Neural crest cell (in vitro differentiated cells): ENCODE measurements around the gene VAX1. TPM values are rescaled to one million over a fixed set of nuclear protein-coding genes. Genes with fewer than 3 reads are reported as not detected.
"Not testable (repeated sequence)": the region's sequence is repeated elsewhere in the genome, so short reads cannot be mapped to it uniquely, and the experiment has no call there.

Experiments used
- DNase-seq: peaks from one replicate; pipeline ENCODE4 v3.0.0; 2021; ENCODE audit warnings: low read depth, mixed read lengths, low spot score
- H3K27ac Mint-ChIP-seq: one replicate; pipeline ENCODE4 v1.8.0; 2021; ENCODE audit warnings: mild to moderate bottlenecking, mixed read lengths; ENCODE audit not compliant: unreplicated experiment
- H3K27me3 Mint-ChIP-seq: 2 replicates; pipeline ENCODE4 v1.8.0; 2021; ENCODE audit warnings: low read depth, mild to moderate bottlenecking, mixed read lengths
- H3K36me3 Mint-ChIP-seq: 2 replicates; pipeline ENCODE4 v1.8.0; 2021; ENCODE audit warnings: low read depth, mild to moderate bottlenecking, mixed read lengths
- H3K4me1 Mint-ChIP-seq: 2 replicates; pipeline ENCODE4 v1.8.0; 2021; ENCODE audit warnings: mixed read lengths
- H3K4me3 Mint-ChIP-seq: one replicate; pipeline ENCODE4 v1.8.0; 2021; ENCODE audit warnings: mild to moderate bottlenecking, mixed read lengths
- H3K9me3 Mint-ChIP-seq: 2 replicates; pipeline ENCODE4 v1.8.0; 2021; ENCODE audit warnings: mixed read lengths
- CTCF ChIP-seq: fragments of 200-600 bp; sonication (generic); conservative IDR thresholded peaks from 2 replicates; pipeline ENCODE4 v1.5.0; 2021; ENCODE audit warnings: antibody characterized with exemption, mild to moderate bottlenecking
- total RNA-seq: library from RNA; stranded (reverse); gene quantifications from 2 replicates; pipeline ENCODE4 v1.2.1, GENCODE V29; 2021

The VAX1 gene
- total RNA-seq, 1 donor from 2014 or later = 0.23 TPM

DNA sequence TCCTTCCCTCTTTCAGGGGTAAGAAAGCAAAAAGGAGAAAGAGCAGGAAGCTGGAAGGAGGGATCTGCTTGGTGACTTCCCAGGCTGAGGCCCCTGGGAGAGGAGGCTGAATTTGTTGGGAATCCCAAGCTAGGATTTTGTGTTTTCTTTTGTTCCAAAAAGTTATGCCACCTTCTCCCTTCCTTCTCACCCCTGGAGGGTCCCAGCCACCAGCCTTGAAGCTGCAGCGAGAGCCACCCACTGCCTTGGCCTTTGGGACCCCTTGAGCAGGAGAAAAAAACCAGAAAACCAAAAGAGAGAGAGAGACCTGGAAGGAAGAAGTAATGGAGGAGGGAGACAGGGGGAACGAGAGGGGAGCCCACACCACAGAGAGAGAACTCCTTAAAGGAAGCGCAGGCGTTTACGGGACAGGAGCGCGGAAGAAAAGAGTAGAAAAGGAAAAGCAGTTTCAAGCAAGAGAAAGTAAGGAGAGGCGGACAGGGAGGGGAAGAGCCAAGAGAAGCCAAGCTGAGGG, 7.2 kb downstream of the VAX1 start:
- peak overlapping the region; percentile 31 for H3K4me3 Mint-ChIP-seq
- no peaks in the 10 kb centered on the region for H3K36me3 Mint-ChIP-seq
- no peak for TF ChIP-seq CTCF
- no peaks in the 10 kb centered on the region for H3K9me3 Mint-ChIP-seq
- no peak overlapping the region for H3K27ac Mint-ChIP-seq
- H3K4me1 Mint-ChIP-seq = peaks cover 31% of the 10 kb centered on the region
- peaks cover 94% of the 10 kb centered on the region for H3K27me3 Mint-ChIP-seq
- DNase-seq = no peak

- no peak for DNase-seq
- H3K36me3 Mint-ChIP-seq = no peaks in the 10 kb centered on the region
- H3K9me3 Mint-ChIP-seq = no peaks in the 10 kb centered on the region
- H3K4me3 Mint-ChIP-seq = peak overlapping the region; percentile 3
- no peak overlapping the region for H3K27ac Mint-ChIP-seq
- H3K4me1 Mint-ChIP-seq = peaks cover 31% of the 10 kb centered on the region
- TF ChIP-seq CTCF = no peak
- peaks cover 94% of the 10 kb centered on the region for H3K27me3 Mint-ChIP-seq
These were observed 7.7 kb downstream of the VAX1 start for GRCh38 chr10:117130346-117130745.

DNA sequence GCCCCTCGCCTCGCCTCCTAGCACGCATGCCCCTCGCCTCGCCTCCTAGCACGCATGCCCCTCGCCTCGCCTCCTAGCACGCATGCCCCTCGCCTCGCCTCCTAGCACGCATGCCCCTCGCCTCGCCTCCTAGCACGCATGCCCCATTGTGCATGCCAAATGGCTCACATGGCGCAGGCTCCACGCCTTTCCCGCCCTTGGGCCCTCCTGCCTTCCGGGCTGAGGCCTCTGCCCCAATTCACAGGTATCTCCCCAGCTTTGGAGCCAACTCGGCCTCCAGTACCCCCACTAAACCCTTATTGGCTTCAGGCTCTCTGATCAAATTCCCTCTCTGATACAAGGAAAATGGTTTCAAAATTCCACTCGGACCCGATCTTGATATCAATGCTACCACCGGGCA, 11.4 kb downstream of the VAX1 start:
- H3K27me3 Mint-ChIP-seq = peaks cover 82% of the 10 kb centered on the region
- H3K27ac Mint-ChIP-seq, DNase-seq, H3K9me3 Mint-ChIP-seq, H3K36me3 Mint-ChIP-seq, H3K4me3 Mint-ChIP-seq, H3K4me1 Mint-ChIP-seq: not testable (repeated sequence)

GRCh38 chr10:117126034-117126433, 12.0 kb downstream of the VAX1 start:
- H3K36me3 Mint-ChIP-seq = no peaks in the 10 kb centered on the region
- H3K4me3 Mint-ChIP-seq = no peak overlapping the region
- no peaks in the 10 kb centered on the region for H3K9me3 Mint-ChIP-seq
- H3K4me1 Mint-ChIP-seq = peaks cover 3% of the 10 kb centered on the region
- peaks cover 76% of the 10 kb centered on the region for H3K27me3 Mint-ChIP-seq
- no peak for DNase-seq
- no peak overlapping the region for H3K27ac Mint-ChIP-seq
- TF ChIP-seq CTCF = no peak

DNA sequence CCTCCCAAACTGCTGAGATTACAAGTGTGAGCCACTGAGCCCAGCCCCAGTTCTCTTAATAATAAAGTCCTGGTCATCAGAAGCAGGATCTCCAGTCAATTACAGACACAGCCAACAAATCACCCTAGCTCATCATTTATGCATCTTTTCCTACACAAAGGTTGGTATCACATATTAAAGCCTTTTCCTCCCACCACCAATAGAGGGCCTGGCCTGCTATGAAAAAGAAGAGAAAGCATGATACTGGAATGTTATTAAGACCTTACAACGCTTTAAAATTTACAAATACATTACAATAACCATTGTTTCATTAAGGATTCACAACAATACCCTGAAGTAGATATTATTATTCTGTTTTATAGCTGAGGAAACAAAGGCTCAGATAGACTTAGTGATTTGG, 25.9 kb downstream of the VAX1 start:
- H3K36me3 Mint-ChIP-seq = no peaks in the 10 kb centered on the region
- H3K4me3 Mint-ChIP-seq = no peak overlapping the region
- H3K27me3 Mint-ChIP-seq = peaks cover 57% of the 10 kb centered on the region
- TF ChIP-seq CTCF = peak; percentile 55
- peaks cover 4% of the 10 kb centered on the region for H3K9me3 Mint-ChIP-seq
- no peak for DNase-seq
- no peak overlapping the region for H3K27ac Mint-ChIP-seq
- H3K4me1 Mint-ChIP-seq = no peaks in the 10 kb centered on the region

- no peaks in the 10 kb centered on the region for H3K4me1 Mint-ChIP-seq
- no peak overlapping the region for H3K4me3 Mint-ChIP-seq
- no peak overlapping the region for H3K27ac Mint-ChIP-seq
- no peak for DNase-seq
- peaks cover 2% of the 10 kb centered on the region for H3K9me3 Mint-ChIP-seq
- H3K36me3 Mint-ChIP-seq = no peaks in the 10 kb centered on the region
- no peak for TF ChIP-seq CTCF
- H3K27me3 Mint-ChIP-seq = peaks cover 38% of the 10 kb centered on the region
These were observed 30.8 kb downstream of the VAX1 start for GRCh38 chr10:117107238-117107637.
